Activated T-cell treated with anti-CD3 and anti-CD28 coated beads, Interleukin-2, amount 50 U/mL, for 4 hours (primary cell): ENCODE results near the gene C11orf16. TPM values are rescaled to one million over a fixed set of nuclear protein-coding genes. Genes with fewer than 3 reads are reported as not detected.
"Not testable (repeated sequence)": the region's sequence is repeated elsewhere in the genome, so short reads cannot be mapped to it uniquely, and the experiment has no call there.

Experiments used
- ATAC-seq, 2 donors: fragments of 200-7000 bp; cut with Tn5 transposase; one replicate each; pipeline ENCODE4 v1.10.0; 2021
- DNase-seq: peaks from one replicate; pipeline ENCODE4 v3.0.0-alpha.2; 2020
- H3K27me3 Mint-ChIP-seq: one replicate; pipeline ENCODE4 v1.8.0; 2021; ENCODE audit warnings: low read depth, mixed read lengths
- H3K36me3 Mint-ChIP-seq: one replicate; pipeline ENCODE4 v1.8.0; 2022; ENCODE audit warnings: mixed read lengths; ENCODE audit not compliant: insufficient read depth
- H3K4me1 Mint-ChIP-seq: one replicate; pipeline ENCODE4 v1.8.0; 2021; ENCODE audit warnings: low read depth, mixed read lengths
- H3K4me3 Mint-ChIP-seq: one replicate; pipeline ENCODE4 v1.8.0; 2021; ENCODE audit warnings: mild to moderate bottlenecking, moderate library complexity, mixed read lengths
- H3K9me3 Mint-ChIP-seq: one replicate; pipeline ENCODE4 v1.8.0; 2021; ENCODE audit warnings: mixed read lengths
- total RNA-seq, 3 donors: library from RNA; stranded (reverse); gene quantifications; one replicate each; pipeline ENCODE4 v1.2.1, GENCODE V29; 2021

Gene C11orf16
- total RNA-seq, 3 donors from 2014 or later: not detected

GRCh38 chr11:8948886-8949285 is 16.1 kb upstream of the C11orf16 start:
- Mint-ChIP-seq H3K36me3 (peaks cover 39% of the 10 kb centered on the region), H3K9me3 (no peaks in the 10 kb centered on the region), H3K27me3 (no peaks in the 10 kb centered on the region), H3K4me3 (no peak overlapping the region), H3K4me1 (no peaks in the 10 kb centered on the region)
- ATAC-seq (no peak), DNase-seq (no peak)

- no peak for DNase-seq
- Mint-ChIP-seq H3K9me3 (no peaks in the 10 kb centered on the region), H3K4me3 (no peak overlapping the region), H3K4me1 (no peaks in the 10 kb centered on the region), H3K36me3 (peaks cover 31% of the 10 kb centered on the region), H3K27me3 (no peaks in the 10 kb centered on the region)
- no peak for ATAC-seq
Measured at GRCh38 chr11:8947230-8947943, 14.6 kb upstream of the C11orf16 start.

DNA sequence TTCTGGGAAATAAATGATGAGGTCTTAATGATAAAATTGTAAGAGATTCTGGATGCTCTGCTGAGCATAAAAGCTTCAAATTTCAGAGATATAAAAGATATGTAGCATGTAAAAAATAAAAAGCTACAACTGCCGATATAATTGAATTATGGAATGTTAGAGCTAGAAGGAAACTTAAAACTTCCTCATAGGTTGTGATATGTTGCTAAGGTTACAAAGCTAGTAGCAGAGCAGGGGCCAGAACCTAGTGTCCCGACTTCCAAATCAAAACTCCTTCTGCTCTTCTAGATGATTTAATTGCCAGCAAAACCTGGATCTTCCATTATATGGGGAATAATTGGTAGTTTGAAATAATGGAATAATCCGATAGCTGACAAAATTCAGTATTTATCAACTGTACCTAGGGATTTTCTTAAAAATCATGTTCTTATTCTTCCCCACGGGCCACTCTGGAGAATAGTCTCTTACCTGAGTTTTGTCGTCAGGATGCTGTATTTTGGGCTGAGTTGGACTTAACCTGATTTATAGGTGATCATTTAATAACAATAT is 9.8 kb upstream of the C11orf16 start, which contains the start of gene ASCL3:
TSS of gene ASCL3 (minus strand) at position 499 of the 549 bp plus-strand sequence. CDS start 4,855 bp downstream, outside the sequence.
- no peak for ATAC-seq
- Mint-ChIP-seq H3K27me3 (no peaks in the 10 kb centered on the region), H3K4me1 (no peaks in the 10 kb centered on the region), H3K4me3 (no peak within 1 kb of the TSS), H3K36me3 (peaks cover 11% of the 10 kb centered on the region), H3K9me3 (no peaks in the 10 kb centered on the region)
- no peak for DNase-seq

DNA sequence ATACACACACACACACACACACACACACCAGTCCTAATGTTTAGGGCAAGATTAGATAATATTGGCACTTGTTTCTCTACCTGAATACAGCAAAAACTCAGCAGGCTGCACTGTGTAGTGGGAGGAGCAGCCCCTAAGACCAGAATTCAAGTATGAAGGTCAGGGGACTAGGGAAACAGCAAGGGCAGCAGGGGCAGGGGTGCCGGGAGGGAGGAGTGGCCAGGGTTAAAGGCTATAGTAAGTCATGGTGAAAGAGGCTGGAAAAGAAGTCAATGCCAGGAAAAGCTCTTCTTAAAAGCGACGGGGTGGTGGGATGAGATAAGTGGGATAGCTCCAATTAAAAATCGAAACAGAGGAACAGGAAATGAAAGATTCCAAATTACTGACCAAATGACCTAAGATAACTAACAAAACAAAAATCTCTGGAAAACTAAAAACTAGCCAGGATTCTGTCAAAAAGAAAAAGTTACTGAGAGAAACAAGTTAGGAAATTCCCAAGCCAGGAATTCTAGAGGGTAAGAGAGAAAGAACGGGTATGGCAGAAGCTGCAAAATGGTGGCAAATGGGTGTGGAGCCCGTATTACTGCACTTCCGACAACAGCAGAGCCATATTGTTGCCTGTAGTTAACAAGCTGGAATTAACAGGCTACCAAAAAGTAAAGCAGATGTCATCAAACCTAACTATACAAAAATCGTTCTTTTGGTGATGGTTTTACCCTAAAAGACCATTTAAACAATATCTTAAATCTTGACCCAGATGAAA is 8.8 kb upstream of the C11orf16 start:
- Mint-ChIP-seq H3K4me3 (no peak overlapping the region), H3K27me3 (no peaks in the 10 kb centered on the region), H3K9me3 (no peaks in the 10 kb centered on the region), H3K36me3 (peaks cover 4% of the 10 kb centered on the region), H3K4me1 (no peaks in the 10 kb centered on the region)
- no peak for ATAC-seq
- DNase-seq: no peak

DNA sequence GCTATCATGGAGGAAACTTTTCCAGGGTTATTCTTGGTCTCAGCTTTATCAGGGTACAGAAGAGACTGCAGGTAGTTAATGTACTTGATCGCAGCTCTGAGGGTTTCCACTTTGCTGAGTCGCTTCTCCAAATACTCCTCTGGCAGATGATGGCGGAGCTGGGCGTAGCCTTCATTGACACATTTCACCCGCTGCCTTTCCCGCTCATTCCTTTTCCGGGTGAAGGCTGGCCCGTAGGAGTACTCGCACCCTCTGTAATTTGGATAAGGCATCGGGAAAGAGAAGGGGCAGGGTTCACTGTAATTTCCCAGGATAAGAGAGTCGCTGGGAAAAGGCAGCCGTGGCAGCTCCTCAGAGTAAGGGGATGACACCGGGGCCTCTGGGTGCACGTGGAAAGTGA is 4.9 kb upstream of the C11orf16 start:
- Mint-ChIP-seq H3K36me3 (no peaks in the 10 kb centered on the region), H3K4me1 (no peaks in the 10 kb centered on the region), H3K9me3 (no peaks in the 10 kb centered on the region), H3K4me3 (no peak overlapping the region), H3K27me3 (no peaks in the 10 kb centered on the region)
- DNase-seq (no peak), ATAC-seq (no peak)

DNA sequence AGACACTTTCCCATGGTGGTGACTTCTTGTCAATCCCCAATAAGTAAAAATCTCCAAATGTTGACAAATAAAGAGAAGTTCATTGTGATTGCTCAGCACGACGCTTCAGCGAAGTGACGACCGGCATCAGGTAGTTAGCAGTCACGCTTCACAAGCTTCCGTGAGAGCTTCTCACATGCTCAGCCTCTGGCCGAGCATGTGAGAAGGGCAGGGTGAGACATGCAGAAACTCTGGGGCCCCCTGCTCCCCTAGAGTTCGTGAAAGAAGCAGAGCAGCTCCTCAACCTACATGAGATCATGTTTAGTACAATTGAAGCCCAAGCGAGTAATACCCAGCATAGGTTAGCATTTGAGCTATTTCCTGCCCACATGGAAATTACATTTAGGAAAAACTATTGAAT is 4.4 kb upstream of the C11orf16 start:
- ATAC-seq: no peak
- Mint-ChIP-seq H3K36me3 (no peaks in the 10 kb centered on the region), H3K4me1 (no peaks in the 10 kb centered on the region), H3K27me3 (no peaks in the 10 kb centered on the region), H3K4me3 (no peak overlapping the region), H3K9me3 (no peaks in the 10 kb centered on the region)
- DNase-seq: no peak

GRCh38 chr11:8935789-8936188 is 3.0 kb upstream of the C11orf16 start:
- H3K27me3 Mint-ChIP-seq, H3K4me1 Mint-ChIP-seq, ATAC-seq, H3K36me3 Mint-ChIP-seq, H3K4me3 Mint-ChIP-seq, H3K9me3 Mint-ChIP-seq, DNase-seq: not testable (repeated sequence)

DNA sequence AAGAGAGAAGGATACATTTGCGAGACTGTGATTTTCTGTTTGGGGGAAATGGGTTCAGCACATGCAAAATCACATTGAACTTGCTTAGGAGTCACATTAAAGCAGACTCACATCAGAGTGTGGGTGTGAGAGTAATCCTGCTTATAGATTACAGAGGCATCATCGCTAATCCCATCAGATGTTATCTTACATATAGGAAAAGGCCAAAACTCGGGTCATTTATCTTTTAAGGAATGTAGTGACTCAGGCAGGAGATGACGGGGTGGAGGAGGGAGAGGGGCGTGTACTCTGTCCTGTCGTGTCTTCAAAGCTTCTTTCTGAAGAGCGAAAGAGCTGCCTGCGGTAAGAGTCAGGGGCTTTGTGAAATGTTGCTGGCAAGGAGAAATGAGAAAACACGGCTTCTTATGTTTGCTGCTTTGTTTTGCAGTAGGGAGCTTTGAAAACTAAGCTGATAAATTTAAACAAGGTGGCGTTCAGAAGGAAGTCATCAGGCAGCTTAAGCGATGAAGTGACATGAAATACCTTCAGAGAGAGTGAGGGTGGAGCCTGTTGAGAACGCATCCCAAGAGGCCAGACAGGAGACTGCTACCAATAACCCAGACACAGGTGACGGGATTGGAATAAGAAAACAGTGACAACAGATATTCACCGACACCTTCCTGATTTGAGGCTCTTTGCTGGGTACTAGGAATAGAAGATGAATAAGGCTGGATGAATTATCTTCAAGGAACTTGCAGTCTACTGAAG is 2.2 kb upstream of the C11orf16 start:
- Mint-ChIP-seq H3K9me3 (no peaks in the 10 kb centered on the region), H3K4me1 (no peaks in the 10 kb centered on the region), H3K27me3 (no peaks in the 10 kb centered on the region), H3K4me3 (no peak overlapping the region), H3K36me3 (no peaks in the 10 kb centered on the region)
- DNase-seq: no peak
- ATAC-seq: no peak

GRCh38 chr11:8933931-8934330 is 1.2 kb upstream of the C11orf16 start:
- Mint-ChIP-seq H3K4me3 (no peak overlapping the region), H3K9me3 (no peaks in the 10 kb centered on the region), H3K36me3 (no peaks in the 10 kb centered on the region), H3K27me3 (no peaks in the 10 kb centered on the region), H3K4me1 (no peaks in the 10 kb centered on the region)
- DNase-seq: no peak
- no peak for ATAC-seq

DNA sequence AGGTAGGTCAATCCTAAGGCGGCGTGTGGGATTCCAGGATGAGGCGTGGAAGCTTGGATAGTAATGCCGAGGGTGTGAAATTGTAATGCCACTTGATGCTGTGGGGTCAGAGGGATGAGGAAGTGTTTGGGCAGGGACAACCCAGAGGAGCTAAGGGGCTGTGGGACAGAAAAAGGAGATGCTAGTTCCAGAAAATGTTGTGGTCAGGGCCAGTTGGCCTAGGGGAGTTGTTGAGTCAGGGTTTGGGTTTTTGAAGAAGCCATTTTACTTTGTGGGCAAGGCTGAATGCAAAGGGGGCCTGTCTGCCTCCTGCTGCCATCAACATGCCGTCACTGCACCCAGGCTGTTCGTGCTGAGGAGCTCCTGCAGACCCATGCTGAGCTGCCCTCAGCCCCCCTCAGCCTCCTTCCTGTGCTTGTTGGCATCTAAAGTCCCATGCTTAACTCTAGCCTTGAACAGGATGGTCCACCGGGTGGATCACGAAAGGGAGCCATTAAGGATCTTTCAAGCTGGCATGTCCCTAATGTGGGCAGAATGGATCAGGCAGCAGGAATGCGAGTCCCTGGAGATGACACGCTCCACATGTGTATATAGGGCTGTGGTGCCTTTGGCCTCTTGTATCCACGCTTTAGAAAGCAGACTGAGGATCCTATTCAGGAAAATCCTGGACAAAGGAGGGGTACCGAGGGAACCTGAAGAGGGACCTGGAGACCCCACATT is 2.1 kb downstream of the C11orf16 start:
- ATAC-seq: no peak
- no peak for DNase-seq
- no peaks in the 10 kb centered on the region for H3K4me1 Mint-ChIP-seq
- no peak overlapping the region for H3K4me3 Mint-ChIP-seq
- no peaks in the 10 kb centered on the region for H3K9me3 Mint-ChIP-seq
- no peaks in the 10 kb centered on the region for H3K27me3 Mint-ChIP-seq
- no peaks in the 10 kb centered on the region for H3K36me3 Mint-ChIP-seq

GRCh38 chr11:8928981-8929615 is 3.6 kb downstream of the C11orf16 start:
- ATAC-seq (no peak), DNase-seq (no peak)
- H3K27me3 Mint-ChIP-seq: no peaks in the 10 kb centered on the region
- H3K9me3 Mint-ChIP-seq: no peaks in the 10 kb centered on the region
- peaks cover 4% of the 10 kb centered on the region for H3K36me3 Mint-ChIP-seq
- H3K4me3 Mint-ChIP-seq: no peak overlapping the region
- no peaks in the 10 kb centered on the region for H3K4me1 Mint-ChIP-seq

DNA sequence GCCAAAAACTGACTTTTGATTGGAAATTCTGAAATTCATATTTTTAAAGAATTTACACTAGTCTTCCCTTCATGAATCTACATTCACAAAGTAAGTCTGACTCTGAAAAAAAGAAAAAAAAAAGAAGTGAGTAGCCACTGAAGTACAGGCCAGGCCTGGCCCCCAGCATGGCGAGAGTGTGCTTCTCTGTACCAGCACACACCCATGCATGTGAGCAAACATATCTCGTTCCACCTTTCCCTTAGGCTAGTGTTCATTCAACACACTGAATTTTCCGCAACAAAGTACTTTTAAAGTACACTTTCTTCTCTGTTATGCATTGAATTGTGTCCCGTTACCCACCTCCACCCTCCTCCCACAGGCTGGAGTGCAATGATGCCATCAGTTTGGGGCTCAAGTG is 4.5 kb downstream of the C11orf16 start:
- DNase-seq (no peak), ATAC-seq (no peak)
- Mint-ChIP-seq H3K36me3 (peaks cover 4% of the 10 kb centered on the region), H3K4me3 (no peak overlapping the region), H3K27me3 (no peaks in the 10 kb centered on the region), H3K9me3 (no peaks in the 10 kb centered on the region), H3K4me1 (no peaks in the 10 kb centered on the region)

- H3K36me3 Mint-ChIP-seq: peaks cover 6% of the 10 kb centered on the region
- H3K27me3 Mint-ChIP-seq: no peaks in the 10 kb centered on the region
- ATAC-seq (no peak), DNase-seq (no peak)
- no peak overlapping the region for H3K4me3 Mint-ChIP-seq
- no peaks in the 10 kb centered on the region for H3K9me3 Mint-ChIP-seq
- H3K4me1 Mint-ChIP-seq: no peaks in the 10 kb centered on the region
Measured at GRCh38 chr11:8927233-8927632, 5.5 kb downstream of the C11orf16 start.
